Islet precursor cell (in vitro differentiated cells): ENCODE data around the gene YIF1A.
"Not testable (repeated sequence)": the region's sequence is repeated elsewhere in the genome, so short reads cannot be mapped to it uniquely, and the experiment has no call there.

ENCODE experiments used
- DNase-seq: peaks from one replicate; pipeline ENCODE4 v3.0.0-alpha.2; 2018

Gene YIF1A

DNA sequence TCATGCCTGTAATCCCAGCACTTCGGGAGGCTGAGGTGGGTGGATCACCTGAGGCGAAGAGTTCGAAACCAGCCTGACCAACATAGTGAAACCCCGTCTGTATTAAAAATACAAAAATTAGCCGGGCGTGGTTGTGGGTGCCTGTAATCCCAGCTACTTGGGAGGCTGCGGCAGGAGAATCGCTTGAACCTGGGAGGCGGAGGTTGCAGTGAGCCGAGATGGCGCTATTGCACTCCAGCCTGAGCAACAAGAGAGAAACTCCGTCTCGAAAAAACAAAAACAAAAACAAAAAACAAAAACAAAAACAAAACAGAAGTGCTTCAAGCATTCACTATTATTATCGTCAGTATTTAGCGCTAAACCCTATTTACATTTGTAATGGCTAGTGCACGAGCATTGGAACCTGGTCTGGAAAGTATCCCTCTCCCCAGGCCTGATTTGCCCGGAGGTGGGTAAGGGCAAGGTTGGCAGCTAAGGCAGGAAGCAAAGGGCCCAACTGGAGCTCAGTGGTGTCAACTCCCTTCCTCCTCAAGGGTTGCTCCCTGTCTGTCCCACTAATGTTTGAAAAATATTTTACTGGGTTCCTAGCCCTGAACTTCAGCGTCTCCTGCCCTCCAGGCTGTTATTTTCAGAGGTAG, 22.0 kb upstream of the YIF1A start:
- not testable (repeated sequence) for DNase-seq

DNA sequence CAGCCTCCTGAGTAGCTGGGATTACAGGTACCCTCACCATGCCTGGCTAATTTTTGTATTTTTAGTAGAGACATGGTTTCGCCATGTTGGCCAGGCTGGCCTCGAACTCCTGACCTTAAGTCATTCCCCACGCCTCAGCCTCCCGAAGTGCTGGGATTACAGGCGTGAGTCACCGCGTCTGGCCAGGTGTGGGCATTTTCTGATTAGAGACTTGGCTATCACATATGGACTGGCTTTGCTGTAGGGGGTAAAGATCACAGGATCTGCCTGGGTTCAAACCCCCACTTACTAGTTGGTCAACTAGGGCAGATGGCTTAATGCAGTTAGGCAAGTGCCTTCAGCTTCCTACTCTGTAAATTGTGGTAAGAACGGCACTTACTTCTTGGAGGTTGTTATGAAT, 21.4 kb upstream of the YIF1A start:
- DNase-seq: no peak

- no peak for DNase-seq
Measured at GRCh38 chr11:66309475-66309874, 20.5 kb upstream of the YIF1A start.

DNA sequence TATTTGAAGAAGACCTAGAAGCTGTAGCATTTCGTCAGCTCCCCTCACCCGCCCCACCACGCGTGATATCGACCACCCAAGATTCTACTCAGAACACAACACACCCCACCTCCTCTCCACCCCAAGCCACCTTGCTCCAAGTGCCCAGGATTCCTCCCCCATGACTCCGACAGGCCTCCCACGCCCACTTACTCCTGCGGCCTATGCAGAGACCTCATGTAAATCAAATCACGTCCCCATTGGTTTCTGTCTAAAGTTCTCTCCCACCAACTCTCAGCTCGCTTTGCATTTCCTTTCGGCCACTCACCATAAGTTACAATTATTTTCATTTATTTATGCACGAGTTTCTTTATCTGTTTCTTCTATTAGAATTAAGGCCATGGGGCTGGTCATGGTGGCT, 13.7 kb upstream of the YIF1A start:
- DNase-seq: no peak

GRCh38 chr11:66299186-66299585, 10.2 kb upstream of the YIF1A start:
- no peak for DNase-seq

- DNase-seq: no peak
Measured at GRCh38 chr11:66297610-66298009, 8.7 kb upstream of the YIF1A start.

DNA sequence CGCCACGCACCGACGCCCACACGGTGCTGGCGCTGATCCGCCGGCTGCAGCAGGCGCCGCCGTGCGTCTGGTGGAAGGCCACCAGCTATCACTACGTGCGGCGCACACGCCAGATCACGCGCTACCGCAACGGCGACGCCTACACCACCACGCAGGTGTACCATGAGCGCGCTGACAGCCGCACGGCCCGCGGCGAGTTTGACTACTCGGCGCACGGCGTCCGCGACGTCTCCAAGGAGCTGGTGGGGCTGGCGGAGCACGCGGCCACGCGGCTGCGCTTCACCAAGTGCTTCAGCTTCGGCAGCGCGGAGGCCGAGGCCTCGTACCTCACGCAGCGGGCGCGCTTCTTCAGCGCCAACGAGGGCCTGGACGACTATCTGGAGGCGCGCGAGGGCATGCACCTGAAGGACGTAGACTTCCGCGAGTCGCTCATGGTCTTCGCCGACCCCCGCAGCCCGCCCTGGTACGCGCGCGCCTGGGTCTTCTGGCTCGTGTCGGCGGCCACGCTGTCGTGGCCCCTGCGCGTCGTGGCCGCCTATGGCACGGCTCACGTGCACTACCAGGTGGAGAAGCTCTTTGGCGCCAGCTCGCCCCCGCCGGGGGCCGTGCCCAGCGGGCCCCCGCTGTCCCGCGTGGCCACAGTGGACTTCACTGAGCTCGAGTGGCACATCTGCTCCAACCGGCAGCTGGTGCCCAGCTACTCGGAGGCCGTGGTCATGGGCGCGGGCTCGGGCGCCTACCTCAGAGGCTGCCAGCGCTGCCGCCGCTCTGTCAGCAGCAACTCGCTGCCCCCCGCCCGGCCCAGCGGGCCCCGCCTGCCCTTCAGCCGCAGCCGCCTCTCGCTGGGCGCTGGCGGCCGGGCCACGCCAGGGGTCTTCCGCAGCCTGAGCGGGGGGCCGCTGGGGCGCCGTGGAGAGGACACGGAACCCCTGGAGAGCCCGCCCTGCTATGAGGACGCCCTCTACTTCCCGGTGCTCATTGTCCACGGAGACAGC, 6.0 kb upstream of the YIF1A start:
- no peak for DNase-seq

DNA sequence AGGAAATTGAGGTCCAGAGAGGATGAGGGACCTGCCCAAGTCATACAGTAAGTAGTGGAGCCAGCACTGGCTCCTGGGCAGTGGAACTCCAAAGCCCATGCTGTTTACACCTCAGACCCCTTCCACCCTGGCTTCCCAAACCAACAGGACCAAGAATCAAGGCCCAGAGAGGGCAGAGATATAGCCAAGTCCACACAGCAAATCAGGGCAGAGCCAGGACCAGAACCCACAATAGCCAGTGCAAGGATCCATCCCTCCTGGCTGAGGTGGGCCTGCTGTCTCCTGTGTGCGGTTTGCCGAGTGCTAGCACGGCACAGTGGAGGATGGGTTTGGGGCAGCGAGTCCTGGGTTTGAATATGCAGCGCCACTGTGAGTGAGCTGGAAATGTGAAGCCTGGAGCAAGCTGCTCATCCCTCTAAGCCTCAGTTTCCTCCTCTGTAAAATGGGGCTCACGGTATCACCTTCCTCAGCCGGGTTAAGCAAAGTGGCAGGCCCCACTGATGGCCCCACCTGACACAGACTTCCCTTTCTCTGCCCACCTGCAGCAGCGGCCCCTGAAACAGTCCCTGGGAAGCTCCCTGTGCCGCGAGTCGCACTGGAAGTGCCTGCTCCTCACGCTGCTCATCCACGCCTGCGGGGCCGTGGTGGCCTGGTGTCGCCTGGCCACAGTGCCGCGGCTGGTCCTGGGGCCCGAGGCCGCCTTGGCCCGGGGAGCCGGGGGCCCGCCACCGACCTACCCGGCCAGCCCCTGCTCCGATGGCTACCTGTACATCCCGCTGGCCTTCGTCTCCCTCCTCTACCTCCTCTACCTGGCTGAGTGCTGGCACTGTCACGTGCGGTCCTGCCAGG, 5.1 kb upstream of the YIF1A start:
- DNase-seq: no peak

- no peak for DNase-seq
Measured at GRCh38 chr11:66293352-66293751, 4.4 kb upstream of the YIF1A start.

DNA sequence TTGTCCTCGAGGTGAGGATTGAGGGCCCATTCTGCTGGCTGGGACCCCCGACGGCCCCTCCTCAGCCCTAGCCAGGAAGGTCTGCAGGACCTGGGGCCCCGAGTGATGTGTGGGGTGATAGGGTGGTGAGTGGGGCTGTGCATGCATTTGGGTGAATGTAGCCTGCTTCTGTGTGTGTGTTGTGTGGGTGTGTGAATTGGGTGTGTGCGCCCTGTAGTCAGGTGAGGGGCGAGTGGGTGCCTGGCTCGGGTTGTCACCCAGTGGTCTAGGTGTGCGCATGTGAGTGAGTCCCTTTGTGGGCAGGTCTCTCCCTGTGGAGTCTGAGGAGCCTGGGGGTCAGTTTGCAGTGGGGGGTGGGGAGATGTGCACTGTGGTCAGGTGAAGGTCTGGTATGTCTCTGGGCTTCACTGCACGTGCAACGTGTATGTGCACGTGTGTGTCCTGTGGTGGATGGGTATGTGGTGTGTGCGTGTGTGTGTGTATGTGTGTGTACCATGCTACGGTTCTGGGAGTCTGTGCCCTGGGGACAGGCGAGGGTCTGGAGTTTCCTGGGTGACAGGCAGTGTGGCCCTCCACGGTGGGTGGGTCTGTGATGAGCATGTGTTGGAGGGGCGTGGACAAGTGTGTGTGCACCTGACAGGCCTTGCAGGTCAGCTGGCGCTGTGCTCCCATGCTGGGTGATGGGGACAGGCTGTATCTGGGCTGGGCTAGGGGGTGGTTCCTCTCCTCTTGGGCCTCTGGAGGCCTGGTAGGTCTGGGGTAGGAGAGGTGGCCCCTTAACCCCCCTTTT, 3.8 kb upstream of the YIF1A start:
- DNase-seq: no peak

DNA sequence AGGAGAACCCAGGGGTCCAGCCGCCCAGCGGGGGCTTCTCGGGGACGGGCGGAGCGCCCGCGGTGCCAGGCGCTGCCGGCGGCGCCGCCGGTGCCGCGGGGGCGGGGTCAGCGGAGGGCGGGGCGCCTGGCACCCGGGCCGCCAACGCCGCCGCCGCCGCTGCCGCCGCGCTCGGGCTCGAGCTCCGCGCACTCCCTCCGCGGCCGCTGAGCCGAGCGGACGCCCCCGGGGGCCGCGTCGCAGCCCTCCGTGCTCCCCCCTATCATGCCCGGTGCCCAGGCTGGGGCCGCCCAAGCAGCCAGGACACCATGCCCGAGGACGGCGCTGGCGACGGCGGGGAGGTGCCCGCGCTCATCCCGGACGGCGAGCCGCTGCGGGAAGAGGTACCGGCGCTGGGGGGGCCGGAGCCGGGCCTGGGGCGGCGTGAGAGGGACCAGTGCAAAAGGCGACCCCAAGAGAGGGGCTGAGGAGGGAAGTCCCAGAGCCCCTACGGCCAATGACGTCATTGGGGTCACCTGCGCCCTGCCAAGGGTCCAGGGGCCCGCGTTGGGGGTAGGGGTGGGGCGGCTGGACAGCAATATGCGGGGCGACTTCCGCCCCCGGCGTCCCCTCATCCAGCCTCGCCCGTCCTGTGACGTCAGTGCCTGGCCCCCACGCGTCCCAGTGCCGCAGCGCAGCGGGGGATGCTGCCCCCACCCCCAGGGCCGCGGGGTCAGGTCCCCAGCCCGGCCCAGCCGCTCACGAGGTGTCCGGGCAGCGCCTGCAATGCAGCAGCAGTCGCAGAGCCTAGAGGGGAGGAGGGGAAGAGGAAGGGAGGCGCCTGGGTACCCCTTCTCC, 3.0 kb upstream of the YIF1A start, which contains the start of gene TMEM151A:
Gene TMEM151A, plus strand, starts transcription at position 189 of the 837 bp plus-strand sequence. Its CDS starts 120 bp downstream, at position 309.
- no peak for DNase-seq

GRCh38 chr11:66291303-66291705, 2.4 kb upstream of the YIF1A start:
- DNase-seq: no peak

GRCh38 chr11:66290330-66290621, 1.3 kb upstream of the YIF1A start:
- DNase-seq: no peak

DNA sequence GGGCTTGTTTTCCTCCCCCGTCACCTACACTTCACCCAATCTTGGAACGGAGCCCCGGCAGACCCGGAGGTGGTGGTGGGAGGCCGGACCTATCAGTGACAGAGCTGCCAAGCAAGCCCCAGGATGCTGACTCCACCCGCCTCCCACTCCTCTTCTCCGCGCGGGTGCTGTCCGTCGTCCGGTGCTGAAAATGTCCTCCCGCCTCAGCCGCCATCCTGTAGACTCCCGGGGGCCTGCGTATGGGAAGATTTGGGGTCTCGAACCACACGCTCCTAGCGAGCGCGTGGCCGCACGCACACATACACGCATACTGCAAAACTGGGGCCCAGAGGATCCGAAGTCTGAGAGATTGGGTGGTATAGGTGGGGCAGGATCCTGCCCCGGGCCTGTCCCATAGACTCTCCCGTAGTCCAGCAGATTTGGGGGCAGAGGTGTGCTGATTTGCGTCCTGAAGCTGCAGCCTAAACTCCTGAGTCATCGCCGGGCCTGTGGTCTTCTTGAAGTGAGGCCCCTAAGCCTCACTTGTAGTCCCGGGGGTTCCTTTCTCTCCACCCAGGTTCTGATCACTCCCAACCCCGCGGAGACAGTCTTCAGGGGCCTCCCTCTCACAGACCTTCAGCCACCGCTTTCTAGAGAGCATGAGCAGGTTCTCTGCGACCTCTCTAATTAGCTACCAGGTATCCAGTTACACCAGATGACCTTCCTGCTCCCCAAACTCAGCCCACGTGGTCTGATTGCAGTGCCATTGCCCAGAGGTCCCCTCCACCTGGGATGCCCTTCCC, 796 bp upstream of the YIF1A start:
- peak; percentile 95 for DNase-seq

DNA sequence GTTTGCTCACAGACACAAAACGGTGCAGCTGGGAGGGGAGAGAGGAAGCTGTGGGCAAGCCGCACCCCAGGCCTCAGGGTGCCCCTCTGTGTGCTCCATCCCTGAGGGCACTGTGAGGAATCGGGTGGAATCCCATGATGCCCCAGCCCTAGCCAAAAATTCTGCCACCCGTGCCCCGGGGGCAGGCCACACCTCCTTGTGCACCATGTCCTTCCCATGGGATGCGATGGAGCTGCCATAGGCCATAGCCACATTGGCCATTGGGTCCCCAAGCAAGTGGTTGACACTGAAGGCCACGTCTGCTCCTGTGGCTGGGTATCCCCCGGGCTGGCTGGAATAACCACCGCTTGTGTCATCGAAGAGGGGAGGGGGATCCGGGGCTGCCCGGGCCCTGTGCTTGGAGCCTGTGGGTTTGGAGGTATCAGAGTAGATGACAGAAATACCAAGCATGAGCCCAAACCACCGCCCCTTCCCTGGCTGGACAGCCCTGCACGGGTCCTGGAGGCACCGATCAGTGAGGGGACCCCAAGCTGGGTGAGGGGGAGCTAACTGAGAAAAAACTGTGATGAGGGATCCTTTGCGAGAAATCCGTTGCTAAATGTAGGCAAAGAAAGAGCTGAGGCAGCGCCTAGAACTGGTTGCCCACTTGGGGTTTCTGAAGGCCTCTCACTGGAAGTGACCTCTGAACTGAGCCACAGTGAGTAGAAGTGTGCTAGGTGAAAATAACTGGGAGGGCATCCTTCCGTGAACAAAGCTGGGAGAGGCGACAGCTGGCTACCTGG, 863 bp downstream of the YIF1A start:
- no peak for DNase-seq

GRCh38 chr11:66287211-66287888, 1.6 kb downstream of the YIF1A start:
- DNase-seq: no peak

DNA sequence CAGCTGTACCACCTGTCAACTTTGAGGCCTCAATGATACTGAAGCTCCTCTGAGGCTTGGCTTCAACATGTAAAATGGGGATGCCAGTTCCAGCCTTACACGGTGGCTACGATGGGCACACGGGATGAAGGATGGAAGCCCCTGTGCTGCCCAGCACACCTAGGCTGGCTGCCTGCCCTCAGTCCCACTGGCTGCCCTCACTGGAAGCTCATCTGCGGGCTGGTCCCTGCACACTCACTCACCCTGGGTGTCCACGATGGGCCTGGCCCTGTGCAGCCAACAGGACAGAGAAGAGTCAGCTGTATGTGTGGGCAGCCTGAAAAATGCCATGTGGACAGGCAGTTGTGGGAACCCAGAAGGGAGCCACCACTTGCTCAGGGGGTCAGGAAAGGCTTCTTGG, 2.2 kb downstream of the YIF1A start:
- no peak for DNase-seq

DNA sequence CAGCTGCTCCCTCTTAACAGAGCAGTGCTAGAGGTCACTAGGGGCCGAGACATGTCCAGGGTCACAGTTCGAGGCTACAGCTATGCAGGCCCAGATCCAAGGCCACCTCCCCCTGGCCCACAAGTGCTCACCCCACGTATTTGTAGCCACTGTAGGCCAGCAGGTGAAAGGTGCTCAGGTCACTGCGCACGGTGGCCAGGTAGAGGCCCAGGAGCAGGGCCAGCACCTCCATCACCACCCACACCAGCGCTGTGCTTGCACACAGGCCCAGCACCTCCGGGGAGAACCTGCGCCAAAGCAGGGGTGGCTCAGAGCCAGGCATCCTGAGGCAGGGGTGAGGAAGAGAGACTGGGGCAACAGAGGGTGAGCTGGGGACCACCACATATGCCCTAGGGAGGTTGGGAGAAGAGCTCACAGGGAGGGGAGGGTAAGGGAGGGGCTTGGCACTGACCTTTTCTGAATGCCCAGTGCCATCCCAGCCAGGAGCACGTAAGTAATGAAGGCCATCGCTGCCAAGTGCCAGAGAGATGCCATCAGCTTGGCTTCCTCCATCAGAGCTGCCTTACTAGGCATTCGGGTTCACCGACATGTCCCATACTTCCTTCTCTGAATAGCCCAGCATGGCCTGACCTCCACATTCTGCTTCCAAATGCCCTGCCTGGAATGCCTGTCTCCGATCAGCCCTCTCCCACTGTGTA, 3.5 kb downstream of the YIF1A start:
- no peak for DNase-seq
